NCI-H510A (cell line): ENCODE data around the gene SPN.
"Not testable (repeated sequence)": the region's sequence is repeated elsewhere in the genome, so short reads cannot be mapped to it uniquely, and the experiment has no call there.

Experiments
- DNase-seq: peaks from one replicate; lab custom pipeline; 2025; lab: John Stamatoyannopoulos, UW

Gene SPN

DNA sequence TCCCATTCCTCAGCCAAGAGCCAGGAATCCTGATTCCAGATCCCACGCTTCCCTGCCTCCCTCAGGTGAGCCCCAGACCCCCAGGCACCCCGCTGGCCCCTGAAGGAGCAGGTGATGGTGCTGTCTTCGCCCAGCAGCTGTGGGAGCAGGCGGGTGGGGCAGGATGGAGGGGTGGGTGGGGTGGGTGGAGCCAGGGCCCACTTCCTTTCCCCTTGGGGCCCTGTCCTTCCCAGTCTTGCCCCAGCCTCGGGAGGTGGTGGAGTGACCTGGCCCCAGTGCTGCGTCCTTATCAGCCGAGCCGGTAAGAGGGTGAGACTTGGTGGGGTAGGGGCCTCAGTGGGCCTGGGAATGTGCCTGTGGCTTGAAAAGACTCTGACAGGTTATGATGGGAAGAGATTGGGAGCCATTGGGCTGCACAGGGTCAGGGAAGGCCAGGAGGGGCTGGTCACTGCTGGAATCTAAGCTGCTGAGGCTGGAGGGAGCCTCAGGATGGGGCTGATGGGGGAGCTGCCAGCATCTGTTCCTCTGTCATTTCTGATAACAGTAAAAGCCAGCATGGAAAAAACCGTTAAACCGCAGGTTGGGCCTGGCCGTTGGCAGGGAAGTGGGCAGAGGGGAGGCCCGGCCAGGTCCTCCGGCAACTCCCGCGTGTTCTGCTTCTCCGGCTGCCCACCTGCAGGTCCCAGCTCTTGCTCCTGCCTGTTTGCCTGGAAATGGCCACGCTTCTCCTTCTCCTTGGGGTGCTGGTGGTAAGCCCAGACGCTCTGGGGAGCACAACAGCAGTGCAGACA lies at the start of gene SPN:
SPN (plus strand) TSS at position 232 of the 791 bp plus-strand sequence; CDS start at position 714, 482 bp downstream.
- DNase-seq, result no peak

DNA sequence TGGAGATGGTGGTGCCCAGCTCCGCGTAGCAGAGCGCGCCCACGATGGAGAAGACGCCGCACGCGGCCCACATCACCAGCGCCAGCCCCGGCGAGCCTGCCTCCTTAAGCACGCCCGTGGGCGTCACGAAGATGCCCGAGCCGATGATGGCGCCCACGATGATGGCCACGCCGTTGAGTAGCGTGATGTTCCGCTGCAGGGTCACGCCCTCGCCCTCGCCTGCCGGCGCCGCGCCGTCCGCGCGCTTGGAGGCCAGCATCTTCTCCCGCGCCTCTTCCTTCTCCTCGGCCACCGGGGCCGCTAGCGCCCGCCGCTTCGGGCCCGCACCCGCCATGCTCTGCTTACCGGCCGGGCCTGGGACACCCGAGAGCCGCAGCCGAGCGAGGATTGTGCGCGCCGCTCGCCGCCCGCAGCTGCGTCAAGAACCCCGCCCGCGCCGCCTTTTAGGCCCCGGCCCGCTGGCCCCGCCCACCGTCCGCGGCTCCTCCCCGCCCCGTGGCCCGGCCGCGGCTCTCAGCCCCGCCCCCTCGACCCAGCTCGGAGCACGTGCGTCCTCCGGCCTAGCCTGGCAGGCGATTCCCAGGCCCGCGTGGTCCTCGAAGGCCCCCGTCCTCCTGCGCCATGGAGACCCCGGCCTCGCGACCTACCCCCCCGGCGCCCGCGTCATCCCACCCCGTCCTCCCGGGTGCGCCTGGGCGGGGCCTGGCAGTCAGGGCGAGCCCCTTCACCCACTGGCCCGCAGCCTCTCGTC lies 49.6 kb upstream of the SPN start:
- DNase-seq, result peak; percentile 71

DNA sequence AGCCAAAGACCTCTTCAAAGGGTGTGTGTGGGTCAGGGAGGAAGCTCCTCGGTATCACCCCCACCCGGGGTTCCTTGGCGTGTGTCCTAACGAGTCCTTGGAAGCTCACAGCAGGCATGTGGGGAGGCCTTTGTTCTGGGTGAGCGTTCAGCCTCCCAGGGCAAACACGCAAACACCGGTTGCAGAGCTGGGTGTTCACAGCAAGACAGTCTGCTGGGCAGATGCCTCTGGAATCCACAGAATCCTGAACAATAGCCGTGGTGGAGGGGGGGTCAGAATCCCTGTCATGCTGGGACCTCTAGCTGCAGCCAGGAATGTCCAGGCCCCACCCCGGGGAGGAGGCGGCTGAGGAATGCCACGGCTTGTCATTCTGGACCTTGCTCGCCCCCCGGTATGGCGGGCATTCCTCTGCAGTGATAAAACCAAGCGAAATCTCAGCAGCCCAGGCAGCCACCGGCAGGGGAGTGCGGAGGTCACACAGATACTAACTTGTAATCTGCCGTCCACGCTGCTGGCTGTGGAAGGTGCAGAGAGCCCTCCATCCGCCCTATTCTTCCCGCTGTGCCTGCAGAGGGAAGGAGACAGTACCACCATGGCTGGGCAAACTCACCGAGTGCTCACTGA lies 48.2 kb upstream of the SPN start:
- DNase-seq, result not testable (repeated sequence)

- DNase-seq, result not testable (repeated sequence)
Measured at GRCh38 chr16:29616127-29616526, 46.9 kb upstream of the SPN start.

- DNase-seq, result not testable (repeated sequence)
Measured at GRCh38 chr16:29620591-29620990, 42.5 kb upstream of the SPN start.

DNA sequence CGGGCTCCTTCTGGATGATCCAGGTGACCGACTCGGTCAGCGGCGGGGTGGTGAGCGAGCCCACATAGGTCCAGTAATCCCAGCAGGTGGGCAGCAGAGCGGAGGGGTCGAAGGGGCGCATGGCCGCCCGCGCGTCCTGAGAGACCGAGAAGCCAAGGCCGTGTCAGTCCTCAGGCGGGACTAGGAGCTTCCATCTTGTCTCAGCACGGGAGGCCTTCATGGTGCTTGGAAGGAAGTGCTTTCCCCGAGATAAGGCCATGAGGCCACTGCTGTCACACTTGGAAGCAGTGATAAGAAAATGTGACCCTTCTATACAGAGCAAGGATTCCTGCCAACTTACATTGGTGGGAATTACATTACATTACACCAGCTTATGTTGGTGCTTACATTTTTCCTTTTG lies 40.3 kb upstream of the SPN start:
- not testable (repeated sequence) for DNase-seq

- not testable (repeated sequence) for DNase-seq
Measured at GRCh38 chr16:29623253-29623652, 39.8 kb upstream of the SPN start.

DNA sequence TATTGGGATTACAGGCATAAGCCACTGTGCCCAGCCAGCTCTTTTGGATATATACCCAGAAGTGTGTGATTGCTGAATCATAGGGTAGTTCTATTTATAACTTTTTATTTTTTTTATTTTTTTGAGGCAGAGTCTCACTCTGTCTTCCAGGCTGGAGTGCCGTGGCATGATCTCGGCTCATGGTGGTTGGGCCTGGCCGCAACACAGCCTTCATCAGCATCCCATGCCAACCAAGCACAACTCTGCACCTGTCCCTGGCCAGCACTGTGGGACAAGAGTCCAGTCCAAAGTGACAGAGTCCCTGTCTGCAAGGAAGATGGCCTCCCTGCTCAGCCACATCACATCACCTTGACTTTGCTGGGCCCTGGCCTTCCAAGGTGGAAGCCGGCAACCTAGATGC lies 37.9 kb upstream of the SPN start:
- DNase-seq, result not testable (repeated sequence)

GRCh38 chr16:29626778-29627331 lies 36.2 kb upstream of the SPN start:
- not testable (repeated sequence) for DNase-seq

DNA sequence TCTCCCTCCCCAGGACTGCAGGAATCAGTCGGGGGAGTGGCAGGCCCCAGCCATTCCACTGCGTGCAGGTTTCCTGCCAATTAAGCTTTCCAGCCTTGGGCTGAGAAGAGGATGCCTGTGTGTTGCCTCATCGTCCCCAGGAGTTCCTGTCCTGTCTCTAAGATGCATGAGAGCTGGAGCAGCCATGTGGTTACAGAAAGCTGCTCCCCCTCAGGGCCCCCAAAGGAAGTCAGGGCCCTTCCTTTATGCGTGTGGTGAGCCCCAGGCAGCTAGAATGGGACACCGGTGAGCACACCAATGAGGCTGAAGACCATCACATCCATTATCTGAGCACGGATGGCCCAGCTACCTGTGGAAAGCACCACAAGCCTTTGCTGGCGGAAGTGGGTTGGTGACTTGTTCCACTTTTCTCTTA lies 35.4 kb upstream of the SPN start:
- DNase-seq, result not testable (repeated sequence)

- DNase-seq, result not testable (repeated sequence)
Measured at GRCh38 chr16:29628707-29629106, 34.3 kb upstream of the SPN start.

DNA sequence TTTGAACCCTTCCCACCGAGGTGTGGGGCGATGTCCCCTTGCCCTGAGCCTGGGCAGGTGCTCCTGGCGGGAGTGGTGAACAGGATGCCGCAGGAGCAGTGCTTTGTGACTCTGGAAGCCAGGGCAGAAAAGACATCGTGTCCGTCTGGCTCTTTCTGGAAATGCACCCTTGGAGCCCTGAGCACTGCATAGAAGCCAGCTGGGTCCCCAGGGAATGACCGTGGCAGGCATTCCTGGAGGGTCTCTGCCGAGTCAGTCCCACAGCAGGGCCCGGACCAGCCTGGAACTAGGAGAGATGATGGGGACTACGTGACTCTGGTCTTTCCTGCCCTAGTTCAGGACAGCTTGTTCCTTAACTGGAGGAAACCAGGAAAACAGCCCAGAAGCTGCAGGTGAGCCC lies 33.7 kb upstream of the SPN start:
- DNase-seq, result not testable (repeated sequence)

DNA sequence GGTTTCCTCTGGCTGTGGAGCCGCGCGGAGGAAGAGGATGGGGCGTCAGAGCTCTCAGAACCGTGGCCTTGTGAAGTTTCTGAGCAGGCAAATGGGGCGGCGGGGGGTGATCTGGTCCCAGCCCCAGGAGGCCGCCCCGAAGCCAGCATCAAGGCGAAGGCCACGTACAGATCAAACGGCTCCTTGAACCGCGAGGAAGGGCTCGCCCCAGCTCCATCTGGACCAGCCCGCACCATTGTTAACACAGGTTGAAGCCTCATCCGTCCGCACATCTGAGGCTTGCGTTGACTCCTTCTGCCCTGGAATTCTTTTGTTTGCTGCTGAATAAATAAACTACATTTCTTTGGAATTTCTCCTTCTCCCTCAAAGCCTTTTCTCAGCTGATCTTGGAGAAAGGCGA lies 31.4 kb upstream of the SPN start:
- not testable (repeated sequence) for DNase-seq

GRCh38 chr16:29635902-29636301 lies 27.1 kb upstream of the SPN start:
- DNase-seq, result not testable (repeated sequence)

DNA sequence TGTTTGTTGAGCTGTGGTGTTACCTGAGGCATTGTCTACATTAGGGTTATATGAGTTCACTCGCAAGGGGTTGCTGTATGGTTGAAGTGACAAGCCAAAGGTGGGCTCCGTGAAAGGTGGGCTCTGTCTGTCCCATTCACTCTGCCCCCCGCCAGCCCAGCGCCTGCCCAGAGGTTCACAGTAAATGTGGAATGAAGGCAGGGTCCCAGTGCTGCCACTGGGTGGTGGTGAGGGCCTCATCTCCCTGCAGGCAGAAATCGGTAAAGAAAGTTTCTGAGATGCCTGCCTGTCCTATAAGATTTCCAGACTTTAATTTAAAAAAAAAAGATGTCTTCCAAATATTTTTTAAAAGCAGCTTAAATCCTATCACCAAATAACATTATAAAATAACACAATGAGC lies 26.7 kb upstream of the SPN start:
- not testable (repeated sequence) for DNase-seq

DNA sequence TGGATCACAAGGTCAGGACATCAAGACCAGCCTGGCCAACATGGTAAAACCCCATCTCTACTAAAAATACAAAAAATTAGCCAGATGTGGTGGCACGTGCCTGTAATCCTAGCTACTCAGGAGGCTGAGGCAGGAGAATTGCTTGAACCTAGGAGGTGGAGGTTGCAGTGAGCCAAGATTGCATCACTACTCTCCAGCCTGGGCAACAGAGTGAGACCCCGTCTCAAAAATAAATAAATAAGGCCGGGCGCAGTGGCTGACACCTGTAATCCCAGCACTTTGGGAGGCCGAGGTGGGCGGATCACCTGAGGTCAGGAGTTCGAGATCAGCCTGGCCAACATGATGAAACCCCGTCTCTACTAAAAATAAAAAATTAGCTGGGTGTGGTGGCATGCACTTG lies 24.3 kb upstream of the SPN start:
- DNase-seq, result not testable (repeated sequence)

DNA sequence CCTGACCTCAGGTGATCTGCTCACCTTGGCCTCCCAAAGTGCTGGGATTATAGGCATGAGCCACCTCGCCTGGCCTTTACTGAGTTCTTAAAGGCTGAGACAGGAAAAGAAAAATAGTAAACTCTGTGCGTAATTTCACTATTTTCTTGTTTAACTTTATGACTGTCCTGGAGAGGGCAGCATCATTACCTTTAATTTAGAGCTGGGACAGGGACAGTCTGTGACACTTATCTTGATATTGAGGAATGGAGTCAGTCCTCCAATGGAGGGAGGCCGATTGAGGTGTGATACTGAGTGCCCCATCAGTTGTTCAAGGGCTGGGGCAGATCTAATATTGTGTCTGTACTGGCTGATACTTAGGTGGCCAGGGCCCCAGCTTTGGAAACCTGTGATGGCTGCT lies 21.5 kb upstream of the SPN start:
- no peak for DNase-seq

- DNase-seq, result no peak
Measured at GRCh38 chr16:29643596-29643995, 19.5 kb upstream of the SPN start.

GRCh38 chr16:29644338-29644857 lies 18.6 kb upstream of the SPN start:
- no peak for DNase-seq

DNA sequence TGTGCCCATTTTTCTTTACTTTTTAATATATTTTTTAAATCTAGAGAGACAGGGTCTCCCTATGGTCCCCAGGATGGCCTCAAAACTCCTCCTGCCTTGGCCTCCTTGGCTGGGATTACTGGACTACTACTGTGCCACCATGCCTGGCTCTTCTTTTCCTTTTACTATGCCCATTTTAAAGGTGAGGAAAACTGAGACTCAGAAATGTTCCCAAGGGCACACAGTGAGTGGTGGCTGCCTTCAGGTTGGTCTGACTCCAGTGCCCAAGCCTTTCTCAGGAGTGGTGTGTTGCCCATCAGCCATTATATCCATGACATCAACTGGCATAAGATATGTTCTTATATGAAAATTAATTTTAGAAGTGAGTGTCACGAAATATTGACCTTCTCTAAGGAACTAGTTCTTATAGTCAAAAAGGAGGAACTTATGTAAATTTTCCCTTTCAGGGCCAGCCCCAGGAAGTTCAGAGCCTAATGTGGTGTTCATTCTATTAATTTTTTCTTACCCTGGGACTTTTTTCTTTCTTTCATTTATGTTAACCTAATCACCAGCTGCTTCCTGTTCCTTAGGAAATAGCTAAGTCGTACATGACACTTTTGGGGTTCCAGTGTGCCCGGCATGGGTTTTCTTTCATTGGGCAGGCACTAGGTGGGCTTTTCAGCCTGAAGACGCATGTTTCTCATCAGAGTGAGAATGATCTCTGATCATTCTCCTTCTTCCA lies 17.9 kb upstream of the SPN start:
- no peak for DNase-seq

DNA sequence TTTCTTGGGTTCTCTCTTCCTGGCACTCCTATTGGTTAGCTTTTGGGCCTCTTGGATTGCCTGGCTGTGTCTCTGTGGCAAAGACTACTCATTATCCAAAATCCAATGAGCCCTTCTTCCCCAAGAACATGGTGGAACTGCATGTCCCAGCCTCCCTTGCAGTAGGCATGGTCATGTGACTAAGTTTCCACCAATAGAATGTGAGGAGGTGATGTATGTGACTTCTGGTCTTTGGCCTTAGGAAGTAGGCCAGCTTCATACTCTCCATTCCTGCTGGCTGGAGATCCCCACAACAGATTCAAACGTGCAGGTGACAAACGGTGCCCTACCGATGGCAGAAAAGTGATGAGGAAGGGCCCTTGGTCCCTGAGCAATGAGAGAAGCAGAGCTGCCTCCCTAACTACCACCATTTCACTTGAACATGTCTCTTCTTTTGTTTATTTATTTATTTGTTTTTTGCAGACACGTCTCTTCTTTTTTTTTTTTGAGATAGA lies 17.3 kb upstream of the SPN start:
- no peak for DNase-seq
